T-helper 22 cell (primary cell): ENCODE results near the gene ZCCHC9.
"Not testable (repeated sequence)": the region's sequence is repeated elsewhere in the genome, so short reads cannot be mapped to it uniquely, and the experiment has no call there.

Experiments used
- DNase-seq: peaks from one replicate; pipeline ENCODE4 v3.0.0-alpha.2; 2020; ENCODE audit warnings: low read depth

The ZCCHC9 gene

DNA sequence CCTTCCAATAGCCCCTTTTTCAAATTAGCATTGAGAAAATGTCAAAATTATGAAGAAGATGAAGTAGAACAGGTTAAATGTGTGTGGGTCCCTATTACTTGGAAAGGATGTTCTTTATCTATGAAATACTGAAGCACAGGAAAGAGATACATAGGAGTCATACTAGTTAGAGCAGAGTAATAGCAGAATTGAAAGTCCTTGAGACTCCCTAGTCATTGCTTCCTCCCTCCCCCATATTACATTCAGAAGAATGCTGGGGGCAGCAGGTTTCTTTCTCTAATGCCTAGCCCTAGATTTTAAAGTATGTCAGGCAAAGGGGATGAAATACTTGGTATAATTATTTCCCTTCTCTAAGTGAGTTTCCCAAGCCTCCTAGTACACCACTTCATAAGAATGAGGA is 4.4 kb downstream of the ZCCHC9 start:
- no peak for DNase-seq

DNA sequence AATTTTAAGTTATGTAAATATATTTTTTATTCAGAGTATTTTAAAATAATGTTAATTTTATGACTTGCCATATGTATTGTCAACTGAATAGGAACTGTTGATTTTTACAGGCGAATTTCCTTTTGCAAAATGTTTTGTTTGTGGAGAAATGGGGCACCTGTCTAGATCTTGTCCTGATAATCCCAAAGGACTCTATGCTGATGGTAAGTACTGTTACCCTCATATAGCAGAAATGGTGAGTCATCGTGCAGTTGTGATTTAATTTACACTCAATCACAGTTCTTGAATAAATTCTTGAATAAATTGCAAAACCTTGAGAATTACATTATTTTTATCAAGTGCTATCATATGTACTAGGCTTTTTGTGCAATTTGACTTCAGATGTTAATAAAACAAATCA is 7.4 kb downstream of the ZCCHC9 start:
- DNase-seq, result no peak

DNA sequence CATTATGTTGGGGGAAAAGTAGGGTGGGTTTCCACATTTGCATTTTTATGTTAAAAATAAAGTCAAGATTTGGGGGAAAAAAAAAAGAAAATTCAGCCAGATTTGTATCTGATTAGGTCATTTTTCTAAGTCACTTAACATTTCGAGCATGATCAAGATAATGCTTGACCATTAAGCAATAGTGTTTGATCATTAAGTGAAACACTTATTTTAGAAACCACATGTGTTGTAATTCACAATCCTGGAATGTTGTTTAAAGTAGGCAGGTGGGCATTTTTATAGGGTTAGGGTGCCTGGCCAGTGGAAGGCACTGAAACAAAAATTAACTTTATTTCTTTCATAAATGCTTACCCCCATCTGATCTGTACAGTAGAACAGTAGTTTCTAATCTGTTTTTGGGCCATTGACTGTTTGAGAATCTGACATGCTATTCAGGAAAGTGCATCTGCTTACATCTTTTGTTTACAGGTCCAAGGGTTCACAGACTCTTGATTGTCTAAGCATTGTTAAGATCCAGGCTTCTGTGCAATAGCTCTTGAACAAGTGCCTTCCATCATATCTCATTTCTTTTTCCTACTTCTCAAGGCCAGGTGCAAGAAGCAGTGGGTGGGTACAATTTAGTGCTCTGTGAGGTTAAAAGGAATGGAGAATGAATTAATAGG is 9.1 kb downstream of the ZCCHC9 start:
- no peak for DNase-seq

DNA sequence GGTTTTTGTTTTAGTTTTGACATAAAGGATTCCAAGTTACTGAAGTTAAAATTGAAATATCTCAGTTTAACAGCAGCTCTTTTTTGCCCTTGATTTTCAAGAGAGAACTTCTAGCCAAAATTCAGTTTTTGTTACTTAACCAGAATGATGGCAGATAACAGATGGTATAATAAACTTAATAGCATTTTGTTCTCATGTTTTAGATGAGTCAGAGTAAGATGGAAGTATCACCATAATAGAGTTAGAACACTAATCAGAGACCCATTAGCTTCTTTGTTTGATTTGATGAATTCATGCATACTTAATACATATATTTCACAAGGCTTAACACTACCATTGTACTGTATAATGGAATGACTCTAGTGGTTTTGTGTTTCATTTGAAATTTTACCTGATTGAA is 11.9 kb downstream of the ZCCHC9 start:
- DNase-seq, result no peak

- DNase-seq, result no peak
Observed at GRCh38 chr5:81313686-81314085, 12.3 kb downstream of the ZCCHC9 start.

- no peak for DNase-seq
Observed at GRCh38 chr5:81314581-81314980, 13.2 kb downstream of the ZCCHC9 start.

DNA sequence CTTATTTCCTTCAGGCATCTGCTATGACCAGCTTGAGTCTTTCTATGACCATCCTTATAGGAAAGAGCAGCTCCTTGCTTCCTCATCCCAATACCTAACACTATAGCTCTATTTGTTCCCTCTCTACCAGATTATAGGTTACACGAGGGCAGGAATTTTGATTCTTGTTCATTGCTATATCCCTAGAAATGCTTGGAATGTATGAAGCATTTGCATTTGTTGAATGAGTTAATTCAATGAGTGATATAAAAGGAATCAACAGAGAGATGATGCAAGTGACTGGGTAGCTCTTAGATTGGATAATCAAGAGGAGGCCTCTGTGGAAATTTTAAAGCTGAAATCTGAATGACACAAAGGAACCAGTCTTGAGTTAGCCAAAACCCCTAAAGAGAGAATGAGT is 13.9 kb downstream of the ZCCHC9 start:
- no peak for DNase-seq

GRCh38 chr5:81315830-81316229 is 14.4 kb downstream of the ZCCHC9 start:
- no peak for DNase-seq

DNA sequence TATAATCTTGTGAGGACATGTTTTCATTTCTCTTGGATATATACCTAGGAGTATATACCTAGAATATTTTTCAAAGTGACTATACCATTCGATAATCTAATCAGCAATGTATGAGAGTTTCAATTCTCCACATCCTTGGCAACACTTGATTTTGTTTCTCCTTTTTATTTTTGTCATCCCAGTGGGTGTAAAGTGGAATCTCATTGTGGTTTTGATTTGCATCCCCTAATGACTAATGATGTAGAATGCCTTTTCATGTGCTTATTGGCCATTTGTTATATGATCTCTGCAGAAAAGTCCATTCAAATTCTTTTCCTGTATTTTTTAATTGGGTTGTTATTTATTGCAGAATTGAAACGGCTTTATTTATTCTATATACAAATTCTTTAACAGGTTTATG is 15.2 kb downstream of the ZCCHC9 start:
- DNase-seq, result no peak

DNA sequence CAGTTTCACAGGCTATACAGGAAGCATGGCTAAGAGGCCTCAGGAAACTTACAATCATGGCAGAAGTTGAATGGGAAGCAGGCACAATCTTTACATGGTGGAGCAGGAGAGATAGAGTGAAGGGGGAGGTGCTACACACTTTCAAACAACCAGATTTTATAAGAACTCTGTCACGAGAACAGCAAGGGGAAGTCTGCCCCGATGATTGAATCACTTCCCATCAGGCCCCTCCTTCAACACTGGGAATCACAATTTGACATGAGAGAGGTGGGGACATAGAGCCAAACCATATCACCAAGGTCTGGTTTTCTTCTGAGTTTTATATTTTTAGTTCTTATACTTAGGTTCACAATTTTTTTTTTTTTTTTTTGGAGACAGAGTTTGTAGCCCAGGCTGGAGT is 16.1 kb downstream of the ZCCHC9 start:
- DNase-seq, result no peak

DNA sequence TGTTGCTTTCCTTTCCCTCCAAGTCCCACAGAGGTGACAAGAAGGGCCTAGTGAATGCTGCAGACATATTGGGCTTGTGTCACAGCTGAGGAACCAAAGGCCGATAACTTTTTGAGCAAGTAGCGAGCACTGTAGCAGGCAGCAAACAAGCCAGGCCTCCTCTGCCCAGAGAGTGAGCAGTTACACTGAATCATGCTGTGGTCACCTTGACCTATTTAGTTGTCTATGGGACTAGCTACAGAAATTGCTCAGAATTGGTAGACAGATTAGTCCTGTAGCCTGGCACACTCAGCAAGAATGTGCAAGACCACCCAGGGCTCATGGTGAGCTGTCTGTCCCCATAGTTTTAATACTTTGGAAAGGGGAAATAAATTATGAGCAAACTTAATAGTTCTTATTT is 25.2 kb downstream of the ZCCHC9 start:
- no peak for DNase-seq

DNA sequence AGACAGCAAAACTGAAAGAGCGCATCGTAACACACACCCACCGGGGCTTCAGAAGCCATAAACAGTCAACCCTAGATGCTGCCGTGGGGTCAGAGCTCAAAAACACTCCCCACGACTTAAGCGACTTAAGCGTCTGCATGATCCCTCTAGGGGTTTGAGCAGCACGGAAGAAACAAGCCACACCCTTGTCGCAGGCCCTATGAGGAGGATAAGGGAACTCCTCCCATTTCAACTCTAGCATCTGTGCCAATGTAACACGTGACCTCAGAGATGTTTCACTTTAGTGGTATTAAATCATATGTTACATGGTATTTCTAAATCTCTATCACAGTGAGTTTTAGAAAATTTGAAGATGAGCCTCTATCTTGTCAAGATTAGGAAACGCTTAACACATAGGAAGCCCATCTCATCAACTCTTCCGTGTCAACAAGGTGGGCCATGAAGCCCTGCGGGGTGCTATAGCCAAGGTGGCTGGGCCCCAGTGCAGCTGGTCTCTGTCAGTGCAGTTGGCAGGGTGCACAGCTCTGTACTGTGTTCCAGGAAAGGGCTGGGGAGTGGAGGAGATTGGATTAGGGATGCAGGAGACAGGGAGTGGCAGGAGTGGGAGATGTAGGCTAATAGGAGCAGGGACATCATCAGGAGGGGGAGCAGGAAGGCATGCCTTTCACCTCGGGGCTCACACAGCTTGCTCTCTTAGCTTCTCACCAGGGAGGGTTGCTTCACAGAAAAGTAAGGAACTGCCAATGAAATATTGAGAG is 33.1 kb downstream of the ZCCHC9 start:
- DNase-seq, result no peak

GRCh38 chr5:81335946-81336345 is 34.6 kb downstream of the ZCCHC9 start:
- DNase-seq, result no peak

DNA sequence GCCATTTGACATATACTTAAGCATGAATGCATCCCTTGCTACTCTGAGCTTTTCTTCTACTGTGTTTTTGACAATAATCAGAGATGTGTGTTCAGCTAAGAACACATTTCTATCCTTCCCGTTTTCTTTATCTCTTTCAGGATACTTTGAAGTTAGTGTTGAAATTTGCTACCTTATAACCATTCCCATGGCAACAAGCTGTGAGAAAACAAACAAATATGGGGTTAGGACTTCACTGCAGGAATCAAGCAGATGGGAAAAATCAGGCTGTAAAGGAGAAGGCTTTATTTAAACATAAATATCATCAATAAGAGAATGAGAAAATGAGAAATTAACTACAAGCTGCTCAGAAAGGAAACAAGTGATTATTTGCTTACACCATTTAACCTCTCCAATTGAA is 35.2 kb downstream of the ZCCHC9 start:
- no peak for DNase-seq

- DNase-seq, result no peak
Observed at GRCh38 chr5:81337803-81338202, 36.4 kb downstream of the ZCCHC9 start.

GRCh38 chr5:81338213-81338612 is 36.8 kb downstream of the ZCCHC9 start:
- DNase-seq, result not testable (repeated sequence)

GRCh38 chr5:81344736-81345135 is 43.3 kb downstream of the ZCCHC9 start:
- DNase-seq, result no peak

- no peak for DNase-seq
Observed at GRCh38 chr5:81345411-81346003, 44.1 kb downstream of the ZCCHC9 start.

DNA sequence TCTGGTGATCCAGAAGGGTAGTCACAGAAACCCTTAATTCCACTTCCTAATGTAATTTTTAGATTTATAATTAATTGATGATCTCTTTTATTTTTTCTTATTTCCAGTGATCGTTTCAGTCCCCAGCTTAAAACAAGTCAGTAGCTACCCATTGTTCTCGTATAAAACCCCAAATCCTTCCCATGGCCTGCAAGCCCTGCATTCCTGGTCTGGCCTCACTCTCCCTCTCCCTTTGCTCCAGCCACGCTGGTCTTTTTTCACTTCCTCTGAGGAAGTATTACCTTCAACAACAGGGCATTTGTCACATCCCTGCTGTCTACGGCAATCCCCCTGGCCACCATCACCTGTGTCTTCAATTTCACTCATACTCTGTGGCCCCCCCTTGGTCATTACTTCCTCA is 47.8 kb downstream of the ZCCHC9 start:
- DNase-seq, result no peak

DNA sequence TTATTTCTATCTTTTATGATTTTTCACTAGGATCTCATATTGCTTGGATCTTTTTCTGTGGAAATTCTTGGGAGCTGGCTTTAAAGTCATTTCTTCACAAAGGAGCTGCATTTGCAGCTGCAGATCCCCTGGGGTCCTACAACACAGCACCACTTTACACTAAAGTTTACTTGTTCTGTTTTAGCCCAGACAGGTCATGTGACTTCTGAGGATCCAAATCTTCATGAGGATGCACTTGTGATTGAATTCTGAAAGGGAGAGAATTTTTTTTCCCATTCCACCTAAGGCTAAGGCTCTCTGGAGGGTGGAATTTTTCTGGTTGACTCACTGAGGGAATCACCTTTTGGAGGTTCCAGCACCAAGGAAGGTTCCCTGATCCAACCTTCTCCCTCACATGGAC is 49.1 kb downstream of the ZCCHC9 start:
- no peak for DNase-seq

- no peak for DNase-seq
Observed at GRCh38 chr5:81353189-81353588, 51.8 kb downstream of the ZCCHC9 start.

DNA sequence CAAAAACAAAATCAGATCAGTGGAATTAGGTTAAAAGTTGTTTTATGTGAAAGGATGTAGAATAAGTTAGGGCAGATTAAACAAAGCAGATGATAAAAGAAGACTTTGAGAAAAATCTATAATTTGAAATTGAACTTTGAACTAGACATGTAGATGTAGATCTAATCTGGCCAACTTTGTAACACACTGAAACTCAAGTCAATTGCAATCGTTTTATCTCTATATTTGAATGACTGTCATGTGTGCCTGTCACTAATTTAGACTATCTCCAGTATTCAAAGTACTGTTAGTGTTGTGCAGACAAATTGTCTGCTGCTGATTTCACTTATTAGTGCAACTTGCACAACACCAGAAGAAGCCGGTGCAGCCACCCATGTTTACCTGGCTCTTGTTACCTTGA is 52.7 kb downstream of the ZCCHC9 start:
- no peak for DNase-seq
